ENCODE measurements around the gene CETP. TPM values are rescaled to one million over a fixed set of nuclear protein-coding genes. Genes with fewer than 3 reads are reported as not detected.
A peak's percentile ranks its signal among the peaks of the same experiment; 100 is the strongest.

Gene CETP
- total and polyA plus RNA-seq, 2 of the 13 experiments (the other 11 are each of a cell fraction or from before 2014, with no cell fraction given), result 0.31 to 9.8 TPM

GRCh38 chr16:57000271-57001025 is 38.7 kb downstream of the CETP start:
- no TSS peak for BruUV-seq (replicated peaks)
- Histone ChIP-seq H3K79me2 (ENCODE audit: insufficient read depth, low read length) (no peaks in the 10 kb centered on the region), H3K9me3 (ENCODE audit: low read length) (no peaks in the 10 kb centered on the region), H3K36me3 (replicated peaks in 1 of 2; ENCODE audit: control insufficient read depth in 1 of 2, insufficient read depth in 2 of 2, low read length in 2 of 2) (no peaks in the 10 kb centered on the region), H3K4me1 (ENCODE audit: insufficient read depth, low read length) (peaks cover 22% of the 10 kb centered on the region), H3K4me3 (replicated peaks in 1 of 3; ENCODE audit: insufficient read depth in 1 of 3, low read depth in 2 of 3, low read length in 3 of 3) (no peak overlapping the region), H3K27me3 (ENCODE audit: control insufficient read depth in 1 of 2, insufficient read depth in 2 of 2, low read length in 2 of 2) (no peaks in the 10 kb centered on the region), H3K9ac (ENCODE audit: insufficient read depth, low read depth, low read length) (no peak overlapping the region), H3K27ac (ENCODE audit: extremely low read length, insufficient read depth, low read length) (no peak overlapping the region), H2AFZ (ENCODE audit: low read length) (no peak overlapping the region), H3K4me2 (ENCODE audit: low read depth, low read length) (no peak overlapping the region), H4K20me1 (ENCODE audit: insufficient read depth, low read length) (no peaks in the 10 kb centered on the region)
- ATAC-seq (no peak), DNase-seq (ENCODE audit: low spot score) (no peak), FAIRE-seq (no peak)
- 43% methylated on average over 3 of the region's 5 CpGs for WGBS (ENCODE audit: low lambda C conversion rate)
- ChIA-PET CTCF (ENCODE audit: low intra/inter-chr PET ratio, low total read pairs) (no interaction called here), POLR2A (no interaction called here)
- intact Hi-C loops (cut with micrococcal nuclease; ENCODE audit: unreplicated experiment) (no loop called here), in situ Hi-C loops (cut with HindIII; ENCODE audit: extremely low pct_ligation_motif_present, low pct_unique_long_range_greater_than_20kb) (no loop called here)
- TF ChIP-seq ATF7-NPFF (CRISPR knock-in tag; IDR thresholded peaks at IDR 0.05; ENCODE audit: low read depth), result no peak
- no peak for TF ChIP-seq ZNF557 (CRISPR knock-in tag; IDR thresholded peaks at IDR 0.05)
- TF ChIP-seq ZNF629 (CRISPR knock-in tag; conservative IDR thresholded peaks at IDR 0.05), result peak; percentile 86

DNA sequence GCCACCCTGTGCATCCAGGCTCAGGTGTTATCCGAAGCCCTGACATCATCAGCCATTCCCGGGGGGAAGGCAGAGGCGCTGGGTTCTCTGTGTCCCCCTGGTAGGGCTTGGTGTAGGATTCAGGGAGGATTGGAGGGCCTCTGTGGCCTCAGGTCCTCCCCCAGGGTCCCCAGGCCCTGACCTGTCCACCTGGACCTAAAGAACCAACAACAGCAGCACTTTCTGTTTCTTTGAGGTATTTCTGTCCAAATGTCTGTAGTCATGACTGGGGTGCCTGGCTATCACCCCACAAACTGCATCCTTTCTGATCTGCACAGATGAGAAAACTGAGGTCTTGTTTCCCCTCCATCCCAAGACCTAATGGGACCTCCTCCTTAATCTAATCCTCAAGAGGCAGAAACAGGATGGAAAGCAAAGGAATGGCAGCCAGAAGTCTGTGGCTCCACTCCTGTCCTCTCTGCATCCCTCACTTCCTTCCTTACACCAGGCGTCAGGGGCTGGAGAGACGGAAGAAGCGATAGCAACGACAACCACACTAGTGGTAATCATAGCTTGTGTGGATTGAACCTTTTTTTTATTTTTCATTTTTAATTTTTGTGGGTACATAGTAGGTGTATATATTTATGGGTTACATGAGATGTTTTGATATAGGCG is 39.4 kb downstream of the CETP start:
- no TSS peak for BruUV-seq (replicated peaks)
- no peak overlapping the region for H3K9ac ChIP-seq (ENCODE audit: insufficient read depth, low read depth, low read length)
- peaks cover 26% of the 10 kb centered on the region for H3K4me1 ChIP-seq (ENCODE audit: insufficient read depth, low read length)
- no peaks in the 10 kb centered on the region for H3K27me3 ChIP-seq (ENCODE audit: control insufficient read depth in 1 of 2, insufficient read depth in 2 of 2, low read length in 2 of 2)
- ATAC-seq (no peak), DNase-seq (ENCODE audit: low spot score) (no peak), FAIRE-seq (no peak)
- no peak overlapping the region for H3K4me3 ChIP-seq (replicated peaks in 1 of 3; ENCODE audit: insufficient read depth in 1 of 3, low read depth in 2 of 3, low read length in 3 of 3)
- no peaks in the 10 kb centered on the region for H3K9me3 ChIP-seq (ENCODE audit: low read length)
- intact Hi-C loops (cut with micrococcal nuclease; ENCODE audit: unreplicated experiment), result no loop called here
- H3K4me2 ChIP-seq (ENCODE audit: low read depth, low read length), result no peak overlapping the region
- no peak overlapping the region for H3K27ac ChIP-seq (ENCODE audit: extremely low read length, insufficient read depth, low read length)
- in situ Hi-C loops (cut with HindIII; ENCODE audit: extremely low pct_ligation_motif_present, low pct_unique_long_range_greater_than_20kb), result no loop called here
- no peak overlapping the region for H2AFZ ChIP-seq (ENCODE audit: low read length)
- H4K20me1 ChIP-seq (ENCODE audit: insufficient read depth, low read length), result no peaks in the 10 kb centered on the region
- H3K79me2 ChIP-seq (ENCODE audit: insufficient read depth, low read length), result no peaks in the 10 kb centered on the region
- POLR2A ChIA-PET, result no interaction called here
- CTCF ChIA-PET (ENCODE audit: low intra/inter-chr PET ratio, low total read pairs), result no interaction called here
- no peaks in the 10 kb centered on the region for H3K36me3 ChIP-seq (replicated peaks in 1 of 2; ENCODE audit: control insufficient read depth in 1 of 2, insufficient read depth in 2 of 2, low read length in 2 of 2)
- WGBS (ENCODE audit: low lambda C conversion rate), result 39% methylated on average over 7 of the region's 8 CpGs
- TF ChIP-seq ZNF773 (CRISPR knock-in tag; IDR thresholded peaks at IDR 0.05; ENCODE audit: borderline replicate concordance) (no peak), ZNF589 (CRISPR knock-in tag; conservative IDR thresholded peaks at IDR 0.05) (no peak), FOXA1 (IDR thresholded peaks at IDR 0.05) (no peak), FOXA1 (CRISPR knock-in tag; IDR thresholded peaks at IDR 0.05) (no peak), ZNF335 (CRISPR knock-in tag; IDR thresholded peaks at IDR 0.05) (no peak)
- TF ChIP-seq, protein P1, sequence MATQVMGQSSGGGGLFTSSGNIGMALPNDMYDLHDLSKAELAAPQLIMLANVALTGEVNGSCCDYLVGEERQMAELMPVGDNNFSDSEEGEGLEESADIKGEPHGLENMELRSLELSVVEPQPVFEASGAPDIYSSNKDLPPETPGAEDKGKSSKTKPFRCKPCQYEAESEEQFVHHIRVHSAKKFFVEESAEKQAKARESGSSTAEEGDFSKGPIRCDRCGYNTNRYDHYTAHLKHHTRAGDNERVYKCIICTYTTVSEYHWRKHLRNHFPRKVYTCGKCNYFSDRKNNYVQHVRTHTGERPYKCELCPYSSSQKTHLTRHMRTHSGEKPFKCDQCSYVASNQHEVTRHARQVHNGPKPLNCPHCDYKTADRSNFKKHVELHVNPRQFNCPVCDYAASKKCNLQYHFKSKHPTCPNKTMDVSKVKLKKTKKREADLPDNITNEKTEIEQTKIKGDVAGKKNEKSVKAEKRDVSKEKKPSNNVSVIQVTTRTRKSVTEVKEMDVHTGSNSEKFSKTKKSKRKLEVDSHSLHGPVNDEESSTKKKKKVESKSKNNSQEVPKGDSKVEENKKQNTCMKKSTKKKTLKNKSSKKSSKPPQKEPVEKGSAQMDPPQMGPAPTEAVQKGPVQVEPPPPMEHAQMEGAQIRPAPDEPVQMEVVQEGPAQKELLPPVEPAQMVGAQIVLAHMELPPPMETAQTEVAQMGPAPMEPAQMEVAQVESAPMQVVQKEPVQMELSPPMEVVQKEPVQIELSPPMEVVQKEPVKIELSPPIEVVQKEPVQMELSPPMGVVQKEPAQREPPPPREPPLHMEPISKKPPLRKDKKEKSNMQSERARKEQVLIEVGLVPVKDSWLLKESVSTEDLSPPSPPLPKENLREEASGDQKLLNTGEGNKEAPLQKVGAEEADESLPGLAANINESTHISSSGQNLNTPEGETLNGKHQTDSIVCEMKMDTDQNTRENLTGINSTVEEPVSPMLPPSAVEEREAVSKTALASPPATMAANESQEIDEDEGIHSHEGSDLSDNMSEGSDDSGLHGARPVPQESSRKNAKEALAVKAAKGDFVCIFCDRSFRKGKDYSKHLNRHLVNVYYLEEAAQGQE (IDR thresholded peaks at IDR 0.05; ENCODE audit: borderline replicate concordance in 1 of 2, low read depth in 1 of 2, low read length in 2 of 2), result no peak
- TF ChIP-seq, protein P2, sequence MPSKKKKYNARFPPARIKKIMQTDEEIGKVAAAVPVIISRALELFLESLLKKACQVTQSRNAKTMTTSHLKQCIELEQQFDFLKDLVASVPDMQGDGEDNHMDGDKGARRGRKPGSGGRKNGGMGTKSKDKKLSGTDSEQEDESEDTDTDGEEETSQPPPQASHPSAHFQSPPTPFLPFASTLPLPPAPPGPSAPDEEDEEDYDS (CRISPR knock-in tag; IDR thresholded peaks at IDR 0.05), result no peak
